ENCODE results near the gene HOXA11.
A peak's percentile ranks its signal among the peaks of the same experiment; 100 is the strongest.

The HOXA11 gene

DNA sequence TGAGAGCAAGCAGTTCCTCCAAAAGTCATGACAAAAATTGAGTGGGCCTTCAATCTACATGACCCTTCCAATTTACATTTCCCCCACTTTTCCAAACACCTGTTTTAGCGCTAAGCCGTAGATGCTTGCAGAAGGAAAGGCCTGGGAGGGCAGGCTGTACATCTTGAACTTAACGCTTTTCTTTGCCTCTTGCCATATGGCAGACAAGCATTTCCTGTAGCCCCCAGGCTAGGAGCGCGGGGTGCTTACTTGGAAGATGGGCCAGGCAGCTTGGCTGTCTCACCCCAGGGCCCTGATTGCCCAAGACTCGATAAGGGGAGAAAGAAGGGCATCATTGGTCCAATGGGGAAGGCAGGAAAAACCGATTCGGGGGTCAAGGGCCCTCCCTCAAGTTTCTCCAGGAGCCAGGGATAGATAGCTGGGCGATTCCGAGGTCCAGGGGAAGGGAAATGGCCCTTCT is 12.7 kb downstream of the HOXA11 start:
- Histone ChIP-seq H3K36me3 (ENCODE audit: insufficient read depth, low read length) (no peaks in the 10 kb centered on the region), H2AFZ (ENCODE audit: low read length) (no peak overlapping the region), H4K20me1 (ENCODE audit: insufficient read depth, low read length) (no peaks in the 10 kb centered on the region), H3K79me2 (ENCODE audit: insufficient read depth, low read length) (no peaks in the 10 kb centered on the region), H3F3A (ENCODE audit: insufficient read depth, low read length) (no peaks in the 10 kb centered on the region), H3K4me3 (ENCODE audit: low read depth, low read length, poor library complexity, severe bottlenecking) (peak overlapping the region; percentile 67), H3K27me3 (ENCODE audit: insufficient read depth, low read length) (peaks cover 9% of the 10 kb centered on the region; the same call in 1 of the 2 replicates), H3K9ac (ENCODE audit: low read length) (no peak overlapping the region; the same call in 1 of the 2 replicates), H3K9me3 (ENCODE audit: low read length) (no peaks in the 10 kb centered on the region), H3K27ac (ENCODE audit: low read depth, low read length, poor library complexity, severe bottlenecking) (no peak overlapping the region), H3K4me2 (ENCODE audit: low read length) (peak overlapping the region; percentile 90; the same call in 1 of the 2 replicates), H3K4me1 (ENCODE audit: insufficient read depth, low read length, severe bottlenecking) (peaks cover 16% of the 10 kb centered on the region), H3K9me2 (ENCODE audit: low read depth, low read length) (no peaks in the 10 kb centered on the region)
- TF ChIP-seq EZH2 (IDR thresholded peaks at IDR 0.05; ENCODE audit: borderline replicate concordance, low read length): no peak
- TF ChIP-seq, protein P1, sequence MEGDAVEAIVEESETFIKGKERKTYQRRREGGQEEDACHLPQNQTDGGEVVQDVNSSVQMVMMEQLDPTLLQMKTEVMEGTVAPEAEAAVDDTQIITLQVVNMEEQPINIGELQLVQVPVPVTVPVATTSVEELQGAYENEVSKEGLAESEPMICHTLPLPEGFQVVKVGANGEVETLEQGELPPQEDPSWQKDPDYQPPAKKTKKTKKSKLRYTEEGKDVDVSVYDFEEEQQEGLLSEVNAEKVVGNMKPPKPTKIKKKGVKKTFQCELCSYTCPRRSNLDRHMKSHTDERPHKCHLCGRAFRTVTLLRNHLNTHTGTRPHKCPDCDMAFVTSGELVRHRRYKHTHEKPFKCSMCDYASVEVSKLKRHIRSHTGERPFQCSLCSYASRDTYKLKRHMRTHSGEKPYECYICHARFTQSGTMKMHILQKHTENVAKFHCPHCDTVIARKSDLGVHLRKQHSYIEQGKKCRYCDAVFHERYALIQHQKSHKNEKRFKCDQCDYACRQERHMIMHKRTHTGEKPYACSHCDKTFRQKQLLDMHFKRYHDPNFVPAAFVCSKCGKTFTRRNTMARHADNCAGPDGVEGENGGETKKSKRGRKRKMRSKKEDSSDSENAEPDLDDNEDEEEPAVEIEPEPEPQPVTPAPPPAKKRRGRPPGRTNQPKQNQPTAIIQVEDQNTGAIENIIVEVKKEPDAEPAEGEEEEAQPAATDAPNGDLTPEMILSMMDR (IDR thresholded peaks at IDR 0.05; ENCODE audit: low read length): no peak

DNA sequence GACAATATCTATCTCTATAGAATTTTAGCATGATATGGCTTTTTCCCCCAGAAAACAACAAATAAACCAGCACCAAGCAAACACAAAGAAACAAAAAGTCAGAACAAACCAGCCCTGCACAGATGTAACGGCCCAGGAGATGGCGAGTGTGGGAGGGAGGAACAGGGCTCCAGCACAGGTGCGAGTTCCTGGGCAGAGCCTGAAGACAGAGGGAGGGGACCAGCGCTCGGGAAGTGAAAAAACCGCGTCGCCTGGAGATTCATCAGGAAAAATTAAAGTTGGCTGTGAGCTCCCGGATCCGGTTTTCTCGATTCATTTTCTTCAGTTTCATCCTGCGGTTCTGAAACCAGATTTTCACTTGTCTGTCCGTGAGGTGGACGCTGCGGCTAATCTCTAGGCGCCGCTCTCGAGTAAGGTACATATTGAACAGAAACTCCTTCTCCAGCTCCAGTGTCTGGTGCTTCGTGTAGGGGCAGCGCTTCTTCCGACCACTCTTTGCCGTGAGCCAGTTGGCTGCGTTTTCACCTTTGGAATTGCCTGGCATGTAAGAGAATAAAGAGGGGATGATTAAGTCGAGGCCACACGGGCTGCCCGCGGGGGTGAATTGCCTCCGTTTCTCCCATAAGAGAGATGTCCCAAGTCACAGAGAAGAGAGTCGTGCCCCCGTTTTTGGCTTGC is 13.3 kb downstream of the HOXA11 start:
- Histone ChIP-seq H2AFZ (ENCODE audit: low read length) (no peak overlapping the region), H3K4me3 (ENCODE audit: low read depth, low read length, poor library complexity, severe bottlenecking) (no peak overlapping the region), H3K4me1 (ENCODE audit: insufficient read depth, low read length, severe bottlenecking) (peaks cover 16% of the 10 kb centered on the region), H3K4me2 (ENCODE audit: low read length) (peak overlapping the region; percentile 8; the same call in 1 of the 2 replicates), H3F3A (ENCODE audit: insufficient read depth, low read length) (no peaks in the 10 kb centered on the region), H3K9me3 (ENCODE audit: low read length) (no peaks in the 10 kb centered on the region), H3K27me3 (ENCODE audit: insufficient read depth, low read length) (peaks cover 13% of the 10 kb centered on the region; the same call in 1 of the 2 replicates), H3K36me3 (ENCODE audit: insufficient read depth, low read length) (no peaks in the 10 kb centered on the region), H4K20me1 (ENCODE audit: insufficient read depth, low read length) (no peaks in the 10 kb centered on the region), H3K79me2 (ENCODE audit: insufficient read depth, low read length) (no peaks in the 10 kb centered on the region), H3K9ac (ENCODE audit: low read length) (no peak overlapping the region), H3K27ac (ENCODE audit: low read depth, low read length, poor library complexity, severe bottlenecking) (no peak overlapping the region), H3K9me2 (ENCODE audit: low read depth, low read length) (no peaks in the 10 kb centered on the region)
- TF ChIP-seq, protein P1 (IDR thresholded peaks at IDR 0.05; ENCODE audit: low read length): 0 out of 2 replicates have a peak, but pooled peaks have one; percentile 4
- TF ChIP-seq EZH2 (IDR thresholded peaks at IDR 0.05; ENCODE audit: borderline replicate concordance, low read length): no peak

DNA sequence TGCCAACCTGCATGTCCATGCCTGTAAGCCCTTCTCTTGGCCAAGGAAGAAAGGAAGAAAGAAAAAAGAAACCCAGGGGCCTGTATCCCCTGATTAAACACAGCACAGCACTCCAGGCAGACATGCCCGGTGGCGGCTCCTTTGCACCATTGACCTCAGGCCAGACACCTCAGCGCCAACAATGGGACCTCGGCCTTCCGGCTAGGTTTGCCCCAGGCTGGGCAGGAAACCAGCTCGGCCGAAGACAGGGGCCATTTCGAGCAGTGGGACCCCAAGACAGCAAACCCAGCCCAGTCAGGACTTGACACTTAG is 13.8 kb downstream of the HOXA11 start:
- H3K4me1 ChIP-seq (ENCODE audit: insufficient read depth, low read length, severe bottlenecking): peaks cover 16% of the 10 kb centered on the region
- no peak overlapping the region for H3K9ac ChIP-seq (ENCODE audit: low read length)
- no peak overlapping the region for H3K27ac ChIP-seq (ENCODE audit: low read depth, low read length, poor library complexity, severe bottlenecking)
- H3K27me3 ChIP-seq (ENCODE audit: insufficient read depth, low read length): peaks cover 13% of the 10 kb centered on the region; the same call in 1 of the 2 replicates
- TF ChIP-seq EZH2 (IDR thresholded peaks at IDR 0.05; ENCODE audit: borderline replicate concordance, low read length): no peak
- TF ChIP-seq, protein P1 (IDR thresholded peaks at IDR 0.05; ENCODE audit: low read length): no peak
- H2AFZ ChIP-seq (ENCODE audit: low read length): no peak overlapping the region
- no peaks in the 10 kb centered on the region for H3K79me2 ChIP-seq (ENCODE audit: insufficient read depth, low read length)
- no peak overlapping the region for H3K4me2 ChIP-seq (ENCODE audit: low read length)
- H3K9me2 ChIP-seq (ENCODE audit: low read depth, low read length): no peaks in the 10 kb centered on the region
- H3F3A ChIP-seq (ENCODE audit: insufficient read depth, low read length): no peaks in the 10 kb centered on the region
- no peaks in the 10 kb centered on the region for H4K20me1 ChIP-seq (ENCODE audit: insufficient read depth, low read length)
- H3K36me3 ChIP-seq (ENCODE audit: insufficient read depth, low read length): no peaks in the 10 kb centered on the region
- H3K9me3 ChIP-seq (ENCODE audit: low read length): no peaks in the 10 kb centered on the region
- H3K4me3 ChIP-seq (ENCODE audit: low read depth, low read length, poor library complexity, severe bottlenecking): no peak overlapping the region

All from OCI-LY1 (cell line).